Skeletal muscle tissue (tissue), 3 donors: ENCODE measurements around the gene LOC101059915.
"Not testable (repeated sequence)": the region's sequence is repeated elsewhere in the genome, so short reads cannot be mapped to it uniquely, and the experiment has no call there.

Source experiments
- H3K27ac ChIP-seq: one replicate; pipeline ENCODE4 v1.7.0; 2013; ENCODE audit warnings: mild to moderate bottlenecking, low read depth, low read length, inconsistent platforms
- H3K27me3 ChIP-seq, 3 donors: one replicate each; pipeline ENCODE4 v1.7.0; 2013; ENCODE audit warnings: low read length in 3 of 3; ENCODE audit not compliant: control insufficient read depth in 3 of 3, insufficient read depth in 3 of 3
- H3K36me3 ChIP-seq, 3 donors: one replicate each; pipeline ENCODE4 v1.7.0; 2013; ENCODE audit warnings: low read length in 3 of 3; ENCODE audit not compliant: control insufficient read depth in 3 of 3, insufficient read depth in 3 of 3
- H3K4me1 ChIP-seq, 3 donors: one replicate each; pipeline ENCODE4 v1.7.0; 2013; ENCODE audit warnings: low read length in 3 of 3, mild to moderate bottlenecking in 3 of 3; ENCODE audit not compliant: control insufficient read depth in 3 of 3, insufficient read depth in 3 of 3
- H3K4me3 ChIP-seq, 3 donors: one replicate each; pipeline ENCODE4 v1.7.0; 2013; ENCODE audit warnings: low read length in 3 of 3
- H3K9ac ChIP-seq, 3 donors: one replicate each; pipeline ENCODE4 v1.7.0; 2013; ENCODE audit warnings: low read length in 3 of 3, mild to moderate bottlenecking in 3 of 3, moderate library complexity in 2 of 3, low read depth in 1 of 3
- H3K9me3 ChIP-seq, 3 donors: one replicate each; pipeline ENCODE4 v1.7.0; 2013; ENCODE audit warnings: low read length in 3 of 3; ENCODE audit not compliant: control insufficient read depth in 3 of 3
- donor health status: Osteomylitis.

LOC101059915 gene

DNA sequence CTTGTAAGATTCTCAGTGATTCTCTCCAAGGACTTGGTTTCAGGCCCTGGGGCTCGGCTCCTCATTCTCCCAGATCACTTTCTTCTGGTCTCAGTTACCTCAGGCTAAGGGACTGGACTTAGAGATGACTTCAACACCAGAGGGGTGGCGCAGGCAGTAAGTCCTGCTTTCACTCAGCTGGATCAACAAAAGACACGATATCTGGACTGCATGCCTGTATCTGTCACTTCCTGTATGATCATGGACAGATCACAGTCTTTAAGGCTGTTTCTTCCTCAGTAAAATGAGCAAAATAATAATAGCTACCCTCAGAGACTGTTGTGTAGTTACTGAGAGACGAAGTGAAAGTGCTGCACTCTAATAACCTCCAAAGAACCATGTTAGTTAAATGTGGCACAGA is 29.5 kb upstream of the LOC101059915 start:
- H3K9ac ChIP-seq = no peak overlapping the region
- peaks cover 0 to 17% (median 9%) of the 10 kb centered on the region in 3 donors for H3K4me1 ChIP-seq
- no peaks in the 10 kb centered on the region for H3K27me3 ChIP-seq
- no peak overlapping the region for H3K4me3 ChIP-seq
- no peaks in the 10 kb centered on the region for H3K9me3 ChIP-seq
- H3K27ac ChIP-seq = peak overlapping the region; percentile 27
- no peaks in the 10 kb centered on the region for H3K36me3 ChIP-seq

GRCh38 chrX:71638409-71638808 is 28.9 kb upstream of the LOC101059915 start:
- H3K27ac ChIP-seq = no peak overlapping the region
- no peaks in the 10 kb centered on the region for H3K36me3 ChIP-seq
- no peak overlapping the region for H3K9ac ChIP-seq
- no peaks in the 10 kb centered on the region for H3K27me3 ChIP-seq
- peaks cover 0 to 17% (median 6%) of the 10 kb centered on the region in 3 donors for H3K4me1 ChIP-seq
- no peak overlapping the region for H3K4me3 ChIP-seq
- no peaks in the 10 kb centered on the region for H3K9me3 ChIP-seq

GRCh38 chrX:71640002-71640401 is 27.3 kb upstream of the LOC101059915 start:
- Histone ChIP-seq H3K36me3 (no peaks in the 10 kb centered on the region), H3K4me3 (no peak overlapping the region), H3K9ac (no peak overlapping the region), H3K27ac (no peak overlapping the region), H3K27me3 (no peaks in the 10 kb centered on the region), H3K4me1 (peaks cover 0 to 12% (median 6%) of the 10 kb centered on the region in 3 donors), H3K9me3 (no peaks in the 10 kb centered on the region)

DNA sequence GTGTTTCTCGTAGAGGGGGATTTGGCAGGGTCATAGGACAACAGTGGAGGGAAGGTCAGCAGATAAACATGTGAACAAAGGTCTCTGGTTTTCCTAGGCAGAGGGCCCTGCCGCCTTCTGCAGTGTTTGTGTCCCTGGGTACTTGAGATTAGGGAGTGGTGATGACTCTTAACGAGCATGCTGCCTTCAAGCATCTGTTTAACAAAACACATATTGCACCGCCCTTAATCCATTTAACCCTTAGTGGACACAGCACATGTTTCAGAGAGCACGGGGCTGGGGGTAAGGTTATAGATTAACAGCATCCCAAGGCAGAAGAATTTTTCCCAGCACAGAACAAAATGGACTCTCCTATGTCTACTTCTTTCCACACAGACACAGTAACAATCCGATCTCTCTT is 22.9 kb upstream of the LOC101059915 start:
- H3K36me3 ChIP-seq, H3K4me3 ChIP-seq, H3K27me3 ChIP-seq, H3K9me3 ChIP-seq, H3K4me1 ChIP-seq, H3K9ac ChIP-seq, H3K27ac ChIP-seq: not testable (repeated sequence)

- Histone ChIP-seq H3K9ac (no peak overlapping the region), H3K4me3 (no peak overlapping the region), H3K27me3 (no peaks in the 10 kb centered on the region), H3K4me1 (no peaks in the 10 kb centered on the region), H3K36me3 (no peaks in the 10 kb centered on the region), H3K27ac (no peak overlapping the region), H3K9me3 (no peaks in the 10 kb centered on the region)
Measured at GRCh38 chrX:71650333-71650969, 16.9 kb upstream of the LOC101059915 start.

GRCh38 chrX:71652405-71652804 is 14.9 kb upstream of the LOC101059915 start:
- Histone ChIP-seq H3K36me3 (no peaks in the 10 kb centered on the region), H3K4me3 (no peak overlapping the region), H3K4me1 (no peaks in the 10 kb centered on the region), H3K9ac (no peak overlapping the region), H3K27ac (no peak overlapping the region), H3K27me3 (no peaks in the 10 kb centered on the region), H3K9me3 (no peaks in the 10 kb centered on the region)

DNA sequence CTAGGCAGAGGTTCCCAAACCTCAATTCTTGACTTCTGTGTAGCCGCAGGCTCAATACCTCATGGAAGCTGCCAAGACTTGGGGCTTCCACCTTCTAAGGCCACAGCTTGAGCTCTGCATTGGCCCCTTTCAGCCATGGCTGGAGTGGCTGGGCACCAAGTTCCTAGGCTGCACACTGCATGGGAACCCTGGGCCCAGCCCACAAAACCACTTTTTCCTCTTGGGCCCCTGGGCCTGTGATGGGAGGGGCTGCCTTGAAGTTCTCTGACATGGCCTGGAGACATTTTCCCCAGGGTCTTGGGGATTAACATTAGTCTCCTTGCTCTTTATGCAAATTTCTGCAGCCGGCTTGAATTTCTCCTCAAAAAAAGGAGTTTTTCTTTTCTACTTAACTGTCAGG is 14.0 kb upstream of the LOC101059915 start:
- Histone ChIP-seq H3K9ac (no peak overlapping the region), H3K9me3 (no peaks in the 10 kb centered on the region), H3K27ac (no peak overlapping the region), H3K4me3 (no peak overlapping the region), H3K36me3 (no peaks in the 10 kb centered on the region), H3K27me3 (no peaks in the 10 kb centered on the region), H3K4me1 (no peaks in the 10 kb centered on the region)

GRCh38 chrX:71657267-71657666 is 10.1 kb upstream of the LOC101059915 start:
- Histone ChIP-seq H3K4me1 (no peaks in the 10 kb centered on the region), H3K27ac (no peak overlapping the region), H3K27me3 (no peaks in the 10 kb centered on the region), H3K4me3 (no peak overlapping the region), H3K36me3 (no peaks in the 10 kb centered on the region), H3K9ac (no peak overlapping the region), H3K9me3 (no peaks in the 10 kb centered on the region)

- Histone ChIP-seq H3K9ac (no peak overlapping the region), H3K9me3 (no peaks in the 10 kb centered on the region), H3K27me3 (no peaks in the 10 kb centered on the region), H3K36me3 (no peaks in the 10 kb centered on the region), H3K27ac (no peak overlapping the region), H3K4me3 (no peak overlapping the region), H3K4me1 (no peaks in the 10 kb centered on the region)
Measured at GRCh38 chrX:71659342-71659741, 8.0 kb upstream of the LOC101059915 start.

- H3K36me3 ChIP-seq = no peaks in the 10 kb centered on the region
- H3K27me3 ChIP-seq = no peaks in the 10 kb centered on the region
- no peaks in the 10 kb centered on the region for H3K9me3 ChIP-seq
Measured at GRCh38 chrX:71659959-71660358, 7.4 kb upstream of the LOC101059915 start.

More at GRCh38 chrX:71659959-71660358, 7.4 kb upstream of the LOC101059915 start:
- no peak overlapping the region for H3K9ac ChIP-seq
- no peak overlapping the region for H3K4me3 ChIP-seq
- no peak overlapping the region for H3K27ac ChIP-seq
- no peaks in the 10 kb centered on the region for H3K4me1 ChIP-seq
